Mucosa of descending colon (tissue), 3 donors: ENCODE measurements around the gene DPYSL5. TPM values are rescaled to one million over a fixed set of nuclear protein-coding genes. Genes with fewer than 3 reads are reported as not detected.
"Not testable (repeated sequence)": the region's sequence is repeated elsewhere in the genome, so short reads cannot be mapped to it uniquely, and the experiment has no call there.

Source experiments
- ATAC-seq: fragments of 200-7000 bp; cut with Tn5 transposase; one replicate; pipeline ENCODE4 v1.9.1; 2020; ENCODE audit warnings: mild to moderate bottlenecking, moderate library complexity
- DNase-seq, 3 donors: peaks; one replicate each; pipeline ENCODE4 v3.0.0-alpha.2; 2020
- H3K36me3 ChIP-seq: fragments of 200-600 bp; one replicate; pipeline ENCODE4 v1.8.0; 2021; ENCODE audit warnings: low read depth, mild to moderate bottlenecking
- H3K4me1 ChIP-seq: fragments of 200-600 bp; one replicate; pipeline ENCODE4 v1.8.0; 2021; ENCODE audit warnings: low read depth, mild to moderate bottlenecking
- H3K4me3 ChIP-seq: fragments of 200-600 bp; one replicate; pipeline ENCODE4 v1.8.0; 2021; ENCODE audit warnings: mild to moderate bottlenecking
- H3K9me3 ChIP-seq: fragments of 200-600 bp; one replicate; pipeline ENCODE4 v1.8.0; 2021; ENCODE audit warnings: mild to moderate bottlenecking
- CTCF ChIP-seq: fragments of 200-600 bp; IDR thresholded peaks from one replicate; pipeline ENCODE4 v1.8.0; 2022; ENCODE audit warnings: antibody characterized with exemption, mild to moderate bottlenecking
- intact Hi-C, 2 donors: fragments of 100-400 bp; cut with DNase I in 1 of 2; cut with micrococcal nuclease in 1 of 2; formaldehyde crosslinking; loops; one replicate each; pipeline versions ENCODE4 v1.11.0 to v1.11.1; 2022; cut with DNase I, micrococcal nuclease
- total RNA-seq, 3 donors: library from RNA; stranded (reverse); fragmentation: NEBNext Ultra II Directional in 2 of 3; extraction: Animal tissue kit (Norgen Biotek cat#: 25700) in 2 of 3; gene quantifications; one replicate each; pipeline versions ENCODE4 v1.2.1 to v1.2.4, GENCODE V29; 2021 to 2023
- donor health status: DM: no; HTN: no; CAD: no; lungs with moderate emphysema.
- donor health status: DM: no; HTN: no; CAD: no.
- donor health status: DM: no; HTN: yes; CAD: no.

DPYSL5 gene
- total RNA-seq, 3 donors from 2014 or later = 0.24 to 1.3 (median 0.38) TPM

GRCh38 chr2:26809211-26809610, 38.7 kb upstream of the DPYSL5 start:
- Histone ChIP-seq H3K4me3 (no peak overlapping the region), H3K9me3 (no peaks in the 10 kb centered on the region), H3K4me1 (no peaks in the 10 kb centered on the region), H3K36me3 (no peaks in the 10 kb centered on the region)
- ATAC-seq (no peak), DNase-seq (no peak)
- TF ChIP-seq CTCF = no peak
- intact Hi-C loops = no loop called here

- TF ChIP-seq CTCF = no peak
- ATAC-seq (peak; percentile 24), DNase-seq (peak in 1 of 3 donors; percentile 10)
- Histone ChIP-seq H3K4me3 (no peak overlapping the region), H3K36me3 (no peaks in the 10 kb centered on the region), H3K9me3 (no peaks in the 10 kb centered on the region), H3K4me1 (no peaks in the 10 kb centered on the region)
- intact Hi-C loops = no loop called here
Measured at GRCh38 chr2:26809876-26810577, 37.9 kb upstream of the DPYSL5 start.

GRCh38 chr2:26811261-26811660, 36.7 kb upstream of the DPYSL5 start:
- no peak for TF ChIP-seq CTCF
- DNase-seq (no peak), ATAC-seq (no peak)
- intact Hi-C loops = no loop called here
- Histone ChIP-seq H3K36me3 (no peaks in the 10 kb centered on the region), H3K4me3 (no peak overlapping the region), H3K9me3 (no peaks in the 10 kb centered on the region), H3K4me1 (no peaks in the 10 kb centered on the region)

- DNase-seq (no peak), ATAC-seq (no peak)
- intact Hi-C loops = no loop called here
- TF ChIP-seq CTCF = no peak
- no peak overlapping the region for H3K4me3 ChIP-seq
- no peaks in the 10 kb centered on the region for H3K9me3 ChIP-seq
- no peaks in the 10 kb centered on the region for H3K36me3 ChIP-seq
- no peaks in the 10 kb centered on the region for H3K4me1 ChIP-seq
Measured at GRCh38 chr2:26811791-26812694, 35.9 kb upstream of the DPYSL5 start.

- TF ChIP-seq CTCF = no peak
- no peaks in the 10 kb centered on the region for H3K36me3 ChIP-seq
- ATAC-seq (no peak), DNase-seq (no peak)
- H3K4me1 ChIP-seq = no peaks in the 10 kb centered on the region
- intact Hi-C loops = no loop called here
- no peak overlapping the region for H3K4me3 ChIP-seq
- no peaks in the 10 kb centered on the region for H3K9me3 ChIP-seq
Measured at GRCh38 chr2:26812731-26813130, 35.2 kb upstream of the DPYSL5 start.

- H3K4me3 ChIP-seq, H3K4me1 ChIP-seq, DNase-seq, intact Hi-C loops, H3K36me3 ChIP-seq, H3K9me3 ChIP-seq, ATAC-seq: not testable (repeated sequence)
Measured at GRCh38 chr2:26814072-26814765, 33.7 kb upstream of the DPYSL5 start.
